GM12878 (cell line): Measurements from ENCODE around the gene MRTFB. TPM values are rescaled to one million over a fixed set of nuclear protein-coding genes. Genes with fewer than 3 reads are reported as not detected.

Experiments used
- ATAC-seq: fragments of 200-7000 bp; cut with Tn5 transposase; 3 replicates; pipeline ENCODE4 v1.9.1; 2020; ENCODE audit warnings: mild to moderate bottlenecking, moderate library complexity
- BruUV-seq: library from RNA; stranded (reverse); fragments of 400-500 nt; replicated peaks from 2 replicates; lab custom pipeline; 2021; lab: Mats Ljungman, UMichigan
- CTCF ChIA-PET: fragments of 300-600 bp; sonication (Branson Sonifier 250); formaldehyde crosslinking; extraction: SDS; loops from one replicate; lab custom pipeline; 2021; ENCODE audit warnings: inconsistent platforms; lab: Yijun Ruan, JAX
- POLR2A ChIA-PET: fragments of 350-600 bp; formaldehyde crosslinking; extraction: SDS; loops from one replicate; lab custom pipeline; 2021; ENCODE audit warnings: inconsistent platforms; lab: Charles Lee
- RAD21 ChIA-PET: fragments of 300-600 bp; sonication (Branson Sonifier 250); formaldehyde crosslinking; loops from one replicate; lab custom pipeline; 2023; ENCODE audit warnings: antibody characterized with exemption; ENCODE audit not compliant: unreplicated experiment; lab: Charles Lee
- SMC1A ChIA-PET: fragments of 300-600 bp; sonication (Branson Sonifier 250); formaldehyde crosslinking; loops from one replicate; lab custom pipeline; 2023; ENCODE audit not compliant: unreplicated experiment, uncharacterized antibody; lab: Charles Lee
- DNase-seq: peaks from one replicate; pipeline ENCODE4 v3.0.0-alpha.2; 2011; ENCODE audit warnings: low read depth, low spot score
- FAIRE-seq: peaks from 3 replicates; lab custom pipeline; 2011; peaks lifted over from hg19 to GRCh38; lab: Jason Lieb, UNC
- H2AFZ ChIP-seq: 2 replicates; pipeline ENCODE4 v1.6.0; 2011; ENCODE audit warnings: low read depth, low read length, control low read depth; ENCODE audit not compliant: control insufficient read depth
- H3K27ac ChIP-seq: 2 replicates; pipeline ENCODE4 v1.5.1; 2011; ENCODE audit warnings: control low read depth; ENCODE audit not compliant: control insufficient read depth, insufficient read depth
- H3K27me3 ChIP-seq, 2 experiments: replicated peaks in 1 of 2; 2 replicates each; pipeline versions ENCODE4 v1.6.0 to v1.6.1; 2011; ENCODE audit warnings: low read length in 1 of 2; ENCODE audit not compliant: control insufficient read depth in 2 of 2, insufficient read depth in 2 of 2
- H3K36me3 ChIP-seq, 2 experiments: 2 replicates each; pipeline ENCODE4 v1.5.1; 2011; ENCODE audit warnings: low read length in 1 of 2; ENCODE audit not compliant: control insufficient read depth in 2 of 2, insufficient read depth in 2 of 2
- H3K4me1 ChIP-seq: 2 replicates; pipeline ENCODE4 v1.6.1; 2011; ENCODE audit warnings: mild to moderate bottlenecking, low read length, moderate library complexity, mixed read lengths; ENCODE audit not compliant: control insufficient read depth, insufficient read depth
- H3K4me2 ChIP-seq: 2 replicates; pipeline ENCODE4 v1.6.0; 2011; ENCODE audit warnings: control low read depth; ENCODE audit not compliant: control insufficient read depth, insufficient read depth
- H3K4me3 ChIP-seq: fragments of 200-600 bp; sonication (generic); 2 replicates; pipeline ENCODE4 v1.5.1; 2016
- H3K79me2 ChIP-seq: 2 replicates; pipeline ENCODE4 v1.6.0; 2011; ENCODE audit warnings: low read length; ENCODE audit not compliant: control insufficient read depth, insufficient read depth
- H3K9ac ChIP-seq: 2 replicates; pipeline ENCODE4 v1.8.0; 2011; ENCODE audit warnings: low read length, control low read depth, mixed read lengths; ENCODE audit not compliant: control insufficient read depth, insufficient read depth
- H3K9me3 ChIP-seq: replicated peaks from 3 replicates; pipeline ENCODE4 v1.5.1; 2011; ENCODE audit warnings: mild to moderate bottlenecking, low read length; ENCODE audit not compliant: control insufficient read depth, insufficient read depth
- H4K20me1 ChIP-seq: 2 replicates; pipeline ENCODE4 v1.6.0; 2011; ENCODE audit not compliant: control insufficient read depth, insufficient read depth
- CHD2 ChIP-seq: IDR thresholded peaks from 2 replicates; pipeline ENCODE4 v1.6.1; 2011; ENCODE audit warnings: low read depth, low read length, improper control_type of control experiment, borderline replicate concordance
- MEF2B ChIP-seq: fragments of 450-650 bp; IDR thresholded peaks from 2 replicates; pipeline ENCODE4 v1.6.1; 2018; ENCODE audit warnings: mild to moderate bottlenecking, moderate library complexity; ENCODE audit not compliant: partially characterized antibody, poor library complexity, severe bottlenecking
- NFIC ChIP-seq: IDR thresholded peaks from 2 replicates; pipeline ENCODE4 v1.6.1; 2012; ENCODE audit warnings: low read depth, mild to moderate bottlenecking, inconsistent platforms, low read length, moderate library complexity
- POLR2A ChIP-seq: IDR thresholded peaks from 2 replicates; pipeline ENCODE4 v1.6.1; 2011; ENCODE audit warnings: low read depth, mild to moderate bottlenecking, low read length
- RB1 ChIP-seq: fragments of 450-650 bp; formaldehyde crosslinking; IDR thresholded peaks from 2 replicates; pipeline ENCODE4 v1.6.1; 2017; ENCODE audit warnings: mild to moderate bottlenecking, borderline replicate concordance
- RFX5 ChIP-seq: IDR thresholded peaks from 2 replicates; pipeline ENCODE4 v1.6.1; 2011; ENCODE audit warnings: low read depth, low read length, improper control_type of control experiment
- RUNX3 ChIP-seq: IDR thresholded peaks from 2 replicates; pipeline ENCODE4 v1.6.1; 2012; ENCODE audit warnings: low read length, inconsistent platforms
- SMAD5 ChIP-seq: IDR thresholded peaks from 2 replicates; pipeline ENCODE4 v1.6.1; 2016; ENCODE audit warnings: antibody characterized with exemption, low read depth
- SPI1 ChIP-seq: IDR thresholded peaks from 2 replicates; pipeline ENCODE4 v1.6.1; 2011; ENCODE audit warnings: low read depth, mild to moderate bottlenecking, low read length, moderate library complexity, borderline replicate concordance; ENCODE audit not compliant: insufficient read depth
- TARDBP ChIP-seq: IDR thresholded peaks from 2 replicates; pipeline ENCODE4 v1.6.1; 2016; ENCODE audit warnings: borderline replicate concordance
- WRNIP1 ChIP-seq: IDR thresholded peaks from 2 replicates; pipeline ENCODE4 v1.6.1; 2011; ENCODE audit warnings: low read depth, low read length, improper control_type of control experiment, borderline replicate concordance
- WGBS: methylation state at CpG from one replicate; pipeline ENCODE4 v1.1.6; 2016; ENCODE audit warnings: low lambda C conversion rate; ENCODE audit not compliant: insufficient replicate concordance, insufficient coverage; ENCODE audit errors: missing lambda C conversion rate; 5-methylcytosine and 5-hydroxymethylcytosine counted together
- in situ Hi-C: fragments of 300-500 bp; cut with MboI; formaldehyde crosslinking; loops from 9 replicates; pipeline ENCODE4 v1.14.3; 2018; ENCODE audit warnings: mixed read lengths
- intact Hi-C: fragments of 100-400 bp; cut with micrococcal nuclease; formaldehyde crosslinking; loops from one replicate; pipeline ENCODE4 v1.14.2; 2022; ENCODE audit not compliant: unreplicated experiment
- polyA plus RNA-seq, 11 experiments: library from polyadenylated mRNA; depleted of rRNA in 4 of 11; unstranded in 6 of 11; stranded (reverse) in 5 of 11; fragments of >200 nt; fragmentation: Nextera tagmentation in 4 of 11; fragmentation: Illumina TruSeq in 1 of 11; extraction: Ambion mirVana in 4 of 11; extraction: Trizol in 1 of 11; gene quantifications; 1 replicate in 1 of 11; 2 replicates in 10 of 11; pipeline versions ENCODE4 v1.2.1 to v1.2.3, GENCODE V29; 2011 to 2016; ENCODE audit warnings: inconsistent platforms in 2 of 11, missing spikeins in 2 of 11, low read depth in 1 of 11
- total RNA-seq, 4 experiments: library from RNA; depleted of rRNA in 3 of 4; stranded (reverse); fragments of >200 nt in 3 of 4; fragmentation: Illumina TruSeq in 1 of 4; extraction: Trizol in 1 of 4; gene quantifications; 2 replicates each; pipeline versions ENCODE4 v1.2.1 to v1.2.3, GENCODE V29; 2013 to 2021
- TF ChIP-seq, protein P1 (sequence below): IDR thresholded peaks from 2 replicates; pipeline ENCODE4 v1.6.1; 2012; ENCODE audit warnings: low read length, inconsistent platforms
- TF ChIP-seq, protein P2 (sequence below): fragments of 450-650 bp; conservative IDR thresholded peaks from 2 replicates; pipeline ENCODE4 v1.6.1; 2017; ENCODE audit warnings: mild to moderate bottlenecking, moderate library complexity
- TF ChIP-seq, protein P3 (sequence below): IDR thresholded peaks from 2 replicates; pipeline ENCODE4 v1.6.1; 2011; ENCODE audit warnings: low read depth, mild to moderate bottlenecking, low read length, moderate library complexity, borderline replicate concordance; ENCODE audit errors: extremely low read depth

The MRTFB gene
- total and polyA plus RNA-seq, 10 of the 15 experiments (the other 5 are each of a cell fraction or from before 2014, with no cell fraction given), result 2.1 to 14.3 (median 8.0) TPM

DNA sequence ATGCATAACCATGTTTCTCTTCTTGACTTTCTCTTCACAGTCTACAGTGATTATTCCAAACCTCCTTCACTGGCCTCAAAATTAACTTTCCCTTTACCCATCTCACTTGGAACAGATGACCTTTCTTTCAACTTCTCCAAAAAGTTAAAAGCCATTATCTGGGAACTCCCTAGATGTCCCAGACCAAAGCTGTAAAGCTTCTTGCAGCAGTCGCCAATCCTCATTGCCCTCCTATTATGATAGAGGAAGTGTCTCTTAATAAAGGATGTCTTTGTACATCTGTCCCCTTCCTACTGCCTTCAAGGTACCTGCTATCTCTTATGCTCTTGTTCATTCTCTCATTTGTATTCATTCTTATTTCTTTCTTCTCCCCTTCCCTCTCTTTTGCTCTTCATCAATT is 127.5 kb downstream of the MRTFB start:
- intact Hi-C loops, result no loop called here
- no peak overlapping the region for H3K27ac ChIP-seq
- WGBS, result 36% methylated on average over 1 of the region's 1 CpG
- TF ChIP-seq TARDBP (no peak), SPI1 (peak; percentile 54; the same call in 1 of the 2 replicates)
- TF ChIP-seq, all 136 proteins: peak for 1
- no peak for FAIRE-seq
- Histone ChIP-seq H3K9me3 (no peaks in the 10 kb centered on the region; the same call in 2 of the 3 replicates), H3K9ac (no peak overlapping the region), H3K4me3 (no peak overlapping the region), H3K36me3 (no peaks in the 10 kb centered on the region), H3K27me3 (no peaks in the 10 kb centered on the region), H2AFZ (no peak overlapping the region), H3K4me2 (peak overlapping the region; percentile 22; the same call in 1 of the 2 replicates), H4K20me1 (no peaks in the 10 kb centered on the region), H3K4me1 (peaks cover 12% of the 10 kb centered on the region), H3K79me2 (no peaks in the 10 kb centered on the region)
- POLR2A ChIA-PET, result no interaction called here
- ATAC-seq, result peak; percentile 65
- DNase-seq, result no peak
- RAD21 ChIA-PET, result no interaction called here
- BruUV-seq, result no TSS peak
- SMC1A ChIA-PET, result interaction anchor here (1.2 to 1.5 kb wide), 4 partner anchors 8 to 51 kb away, joined by 3 to 4 read pairs (median 3); no protein-coding TSS in a partner anchor
- CTCF ChIA-PET, result interaction anchor here (0.5 to 1.0 kb wide), 2 partner anchors 8 to 51 kb away, joined by 3 to 4 read pairs; no protein-coding TSS in a partner anchor
- in situ Hi-C loops, result no loop called here

DNA sequence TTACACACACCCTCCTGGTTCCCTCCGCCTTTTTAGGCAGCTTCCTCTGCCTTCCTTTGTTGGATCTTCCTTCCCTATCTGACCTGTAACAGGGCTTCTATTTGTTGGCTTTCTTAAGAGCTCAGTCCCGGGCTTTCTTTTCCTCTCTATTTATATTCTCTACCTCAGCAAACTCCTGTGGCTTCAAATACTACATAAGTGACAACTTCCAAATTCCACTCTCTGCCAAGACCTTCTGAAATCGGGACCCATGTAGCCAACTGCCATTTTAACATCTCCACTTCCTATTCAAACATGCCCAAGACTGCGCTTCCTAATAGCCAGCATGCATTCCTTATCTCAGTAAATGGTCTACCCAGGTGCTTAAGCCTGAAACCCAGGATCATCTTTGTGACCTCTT is 128.1 kb downstream of the MRTFB start:
- no peak overlapping the region for H3K4me2 ChIP-seq
- TF ChIP-seq, protein P1, sequence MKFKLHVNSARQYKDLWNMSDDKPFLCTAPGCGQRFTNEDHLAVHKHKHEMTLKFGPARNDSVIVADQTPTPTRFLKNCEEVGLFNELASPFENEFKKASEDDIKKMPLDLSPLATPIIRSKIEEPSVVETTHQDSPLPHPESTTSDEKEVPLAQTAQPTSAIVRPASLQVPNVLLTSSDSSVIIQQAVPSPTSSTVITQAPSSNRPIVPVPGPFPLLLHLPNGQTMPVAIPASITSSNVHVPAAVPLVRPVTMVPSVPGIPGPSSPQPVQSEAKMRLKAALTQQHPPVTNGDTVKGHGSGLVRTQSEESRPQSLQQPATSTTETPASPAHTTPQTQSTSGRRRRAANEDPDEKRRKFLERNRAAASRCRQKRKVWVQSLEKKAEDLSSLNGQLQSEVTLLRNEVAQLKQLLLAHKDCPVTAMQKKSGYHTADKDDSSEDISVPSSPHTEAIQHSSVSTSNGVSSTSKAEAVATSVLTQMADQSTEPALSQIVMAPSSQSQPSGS, result no peak
- no peak for TF ChIP-seq MEF2B
- TF ChIP-seq CHD2, result no peak
- no peak for TF ChIP-seq RFX5
- TF ChIP-seq SMAD5, result no peak
- TF ChIP-seq RUNX3, result no peak
- TF ChIP-seq, protein P2, sequence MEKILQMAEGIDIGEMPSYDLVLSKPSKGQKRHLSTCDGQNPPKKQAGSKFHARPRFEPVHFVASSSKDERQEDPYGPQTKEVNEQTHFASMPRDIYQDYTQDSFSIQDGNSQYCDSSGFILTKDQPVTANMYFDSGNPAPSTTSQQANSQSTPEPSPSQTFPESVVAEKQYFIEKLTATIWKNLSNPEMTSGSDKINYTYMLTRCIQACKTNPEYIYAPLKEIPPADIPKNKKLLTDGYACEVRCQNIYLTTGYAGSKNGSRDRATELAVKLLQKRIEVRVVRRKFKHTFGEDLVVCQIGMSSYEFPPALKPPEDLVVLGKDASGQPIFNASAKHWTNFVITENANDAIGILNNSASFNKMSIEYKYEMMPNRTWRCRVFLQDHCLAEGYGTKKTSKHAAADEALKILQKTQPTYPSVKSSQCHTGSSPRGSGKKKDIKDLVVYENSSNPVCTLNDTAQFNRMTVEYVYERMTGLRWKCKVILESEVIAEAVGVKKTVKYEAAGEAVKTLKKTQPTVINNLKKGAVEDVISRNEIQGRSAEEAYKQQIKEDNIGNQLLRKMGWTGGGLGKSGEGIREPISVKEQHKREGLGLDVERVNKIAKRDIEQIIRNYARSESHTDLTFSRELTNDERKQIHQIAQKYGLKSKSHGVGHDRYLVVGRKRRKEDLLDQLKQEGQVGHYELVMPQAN, result no peak
- TF ChIP-seq NFIC, result no peak
- TF ChIP-seq POLR2A, result no peak
- TF ChIP-seq WRNIP1, result no peak
- no peak for TF ChIP-seq RB1
- no peak for TF ChIP-seq TARDBP
- TF ChIP-seq, protein P3, sequence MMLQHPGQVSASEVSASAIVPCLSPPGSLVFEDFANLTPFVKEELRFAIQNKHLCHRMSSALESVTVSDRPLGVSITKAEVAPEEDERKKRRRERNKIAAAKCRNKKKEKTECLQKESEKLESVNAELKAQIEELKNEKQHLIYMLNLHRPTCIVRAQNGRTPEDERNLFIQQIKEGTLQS, result no peak

More for the DNA sequence above, 128.1 kb downstream of the MRTFB start:
- Histone ChIP-seq H3K4me1 (peaks cover 9% of the 10 kb centered on the region), H3K27ac (no peak overlapping the region), H3K27me3 (no peaks in the 10 kb centered on the region), H3K4me3 (no peak overlapping the region), H3K9me3 (no peaks in the 10 kb centered on the region; the same call in 2 of the 3 replicates), H2AFZ (no peak overlapping the region), H3K79me2 (no peaks in the 10 kb centered on the region), H3K36me3 (no peaks in the 10 kb centered on the region), H4K20me1 (no peaks in the 10 kb centered on the region), H3K9ac (no peak overlapping the region)
- no TSS peak for BruUV-seq
- RAD21 ChIA-PET, result no interaction called here
- WGBS, result 96% methylated on average over 4 of the region's 4 CpGs
- intact Hi-C loops, result no loop called here
- in situ Hi-C loops, result no loop called here
- no peak for FAIRE-seq
- POLR2A ChIA-PET, result interaction anchor here (1.0 kb wide), 1 partner anchor 11 kb away, joined by 3 read pairs; no protein-coding TSS in a partner anchor
- no peak for ATAC-seq
- SMC1A ChIA-PET, result interaction anchor here (1.1 to 1.5 kb wide), 5 partner anchors 8 to 80 kb away, joined by 3 to 4 read pairs (median 3); no protein-coding TSS in a partner anchor
- CTCF ChIA-PET, result interaction anchor here (1.0 to 1.5 kb wide), 3 partner anchors 9 to 50 kb away, joined by 4 read pairs; no protein-coding TSS in a partner anchor
- no peak for DNase-seq
